CMK (cell line): ENCODE results near the gene CDH1.
"Not testable (repeated sequence)": the region's sequence is repeated elsewhere in the genome, so short reads cannot be mapped to it uniquely, and the experiment has no call there.

Source experiments
- DNase-seq: peaks from one replicate; pipeline ENCODE4 v3.0.0-alpha.2; 2010; ENCODE audit warnings: low read depth

CDH1 gene

GRCh38 chr16:68790944-68791343, 53.9 kb downstream of the CDH1 start:
- no peak for DNase-seq

GRCh38 chr16:68792465-68793324, 55.6 kb downstream of the CDH1 start:
- no peak for DNase-seq

- DNase-seq = no peak
Observed at GRCh38 chr16:68793401-68793857, 56.3 kb downstream of the CDH1 start.

GRCh38 chr16:68798398-68798797, 61.3 kb downstream of the CDH1 start:
- DNase-seq = no peak

- DNase-seq = peak; percentile 7
Observed at GRCh38 chr16:68800257-68800875, 63.3 kb downstream of the CDH1 start.

GRCh38 chr16:68802190-68802589, 65.1 kb downstream of the CDH1 start:
- no peak for DNase-seq

GRCh38 chr16:68806422-68806821, 69.3 kb downstream of the CDH1 start:
- DNase-seq = no peak

- DNase-seq = no peak
Observed at GRCh38 chr16:68806981-68807380, 69.9 kb downstream of the CDH1 start.

GRCh38 chr16:68814516-68814915, 77.4 kb downstream of the CDH1 start:
- DNase-seq = no peak

GRCh38 chr16:68823401-68824135, 86.5 kb downstream of the CDH1 start:
- no peak for DNase-seq

- DNase-seq = no peak
Observed at GRCh38 chr16:68825427-68825826, 88.3 kb downstream of the CDH1 start.

GRCh38 chr16:68826652-68827051, 89.6 kb downstream of the CDH1 start:
- no peak for DNase-seq

- no peak for DNase-seq
Observed at GRCh38 chr16:68833251-68833650, 96.2 kb downstream of the CDH1 start.

GRCh38 chr16:68834550-68834949, 97.5 kb downstream of the CDH1 start:
- no peak for DNase-seq

GRCh38 chr16:68835970-68836369, 98.9 kb downstream of the CDH1 start:
- no peak for DNase-seq

GRCh38 chr16:68839831-68840230, 102.7 kb downstream of the CDH1 start:
- no peak for DNase-seq

GRCh38 chr16:68842964-68843481, 105.9 kb downstream of the CDH1 start:
- DNase-seq = not testable (repeated sequence)

GRCh38 chr16:68843482-68844210, 106.6 kb downstream of the CDH1 start, which contains the start of gene TANGO6:
TSS of gene TANGO6 (plus strand) at chr16:68843531. CDS start at chr16:68843618, 87 bp downstream.
- DNase-seq = peak; percentile 56

- no peak for DNase-seq
Observed at GRCh38 chr16:68844211-68844564, 107.1 kb downstream of the CDH1 start.

GRCh38 chr16:68848786-68849185, 111.7 kb downstream of the CDH1 start:
- no peak for DNase-seq

- DNase-seq = no peak
Observed at GRCh38 chr16:68850481-68850880, 113.4 kb downstream of the CDH1 start.

GRCh38 chr16:68851601-68852000, 114.5 kb downstream of the CDH1 start:
- no peak for DNase-seq
